Measurements from ENCODE around the gene COMT. TPM values are rescaled to one million over a fixed set of nuclear protein-coding genes. Genes with fewer than 3 reads are reported as not detected.

Gene COMT
- polyA plus RNA-seq, 1 experiment = 79.4 TPM

DNA sequence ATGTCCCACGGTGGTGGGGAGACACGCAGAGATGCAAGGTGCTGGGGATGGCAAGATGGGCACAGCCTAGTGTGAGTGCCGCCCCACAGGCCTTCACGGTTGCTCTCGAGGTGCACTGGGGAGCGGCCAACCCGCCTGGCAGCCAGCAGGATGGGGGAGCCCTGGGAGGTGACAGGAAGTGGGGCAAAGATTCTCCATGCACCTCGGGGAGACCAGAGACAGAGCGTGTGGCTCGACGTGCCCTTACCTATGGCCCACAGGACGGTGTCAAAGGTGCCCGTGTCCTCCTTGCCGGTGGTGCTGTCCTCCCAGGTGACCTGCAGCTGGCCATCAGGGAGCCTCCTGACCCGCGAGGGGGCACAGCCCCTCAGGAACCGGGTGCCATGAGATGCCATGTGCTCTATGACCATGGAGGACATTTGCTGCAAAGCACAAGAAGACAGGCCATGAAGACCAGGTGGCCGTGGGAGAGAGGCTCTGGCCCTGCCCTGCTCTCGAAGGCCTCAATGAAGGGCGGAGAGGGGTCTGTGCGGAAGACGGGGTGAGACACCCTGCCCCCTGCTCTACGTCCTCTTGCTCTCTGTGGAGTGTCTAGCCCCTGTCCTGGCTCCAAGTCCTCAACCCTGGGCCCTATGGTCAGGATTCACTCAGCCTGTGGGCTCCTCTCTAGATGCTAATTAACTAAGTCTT, 46.3 kb upstream of the COMT start:
- CTCF ChIA-PET = no interaction called here
- POLR2A ChIA-PET = no interaction called here
- TF ChIP-seq, protein P1, sequence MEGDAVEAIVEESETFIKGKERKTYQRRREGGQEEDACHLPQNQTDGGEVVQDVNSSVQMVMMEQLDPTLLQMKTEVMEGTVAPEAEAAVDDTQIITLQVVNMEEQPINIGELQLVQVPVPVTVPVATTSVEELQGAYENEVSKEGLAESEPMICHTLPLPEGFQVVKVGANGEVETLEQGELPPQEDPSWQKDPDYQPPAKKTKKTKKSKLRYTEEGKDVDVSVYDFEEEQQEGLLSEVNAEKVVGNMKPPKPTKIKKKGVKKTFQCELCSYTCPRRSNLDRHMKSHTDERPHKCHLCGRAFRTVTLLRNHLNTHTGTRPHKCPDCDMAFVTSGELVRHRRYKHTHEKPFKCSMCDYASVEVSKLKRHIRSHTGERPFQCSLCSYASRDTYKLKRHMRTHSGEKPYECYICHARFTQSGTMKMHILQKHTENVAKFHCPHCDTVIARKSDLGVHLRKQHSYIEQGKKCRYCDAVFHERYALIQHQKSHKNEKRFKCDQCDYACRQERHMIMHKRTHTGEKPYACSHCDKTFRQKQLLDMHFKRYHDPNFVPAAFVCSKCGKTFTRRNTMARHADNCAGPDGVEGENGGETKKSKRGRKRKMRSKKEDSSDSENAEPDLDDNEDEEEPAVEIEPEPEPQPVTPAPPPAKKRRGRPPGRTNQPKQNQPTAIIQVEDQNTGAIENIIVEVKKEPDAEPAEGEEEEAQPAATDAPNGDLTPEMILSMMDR (IDR thresholded peaks at IDR 0.05; ENCODE audit: low read depth, low read length) = no peak
- H3K27ac ChIP-seq (ENCODE audit: low read depth, low read length) = no peak overlapping the region
- H3K4me3 ChIP-seq (ENCODE audit: low read depth, low read length) = no peak overlapping the region
- H3K27me3 ChIP-seq (ENCODE audit: control insufficient read depth, insufficient read depth, low read length) = no peaks in the 10 kb centered on the region
- H3K9me3 ChIP-seq (ENCODE audit: control insufficient read depth, insufficient read depth, low read length) = no peaks in the 10 kb centered on the region
- no peak for DNase-seq (ENCODE audit: low read depth, low spot score)

DNA sequence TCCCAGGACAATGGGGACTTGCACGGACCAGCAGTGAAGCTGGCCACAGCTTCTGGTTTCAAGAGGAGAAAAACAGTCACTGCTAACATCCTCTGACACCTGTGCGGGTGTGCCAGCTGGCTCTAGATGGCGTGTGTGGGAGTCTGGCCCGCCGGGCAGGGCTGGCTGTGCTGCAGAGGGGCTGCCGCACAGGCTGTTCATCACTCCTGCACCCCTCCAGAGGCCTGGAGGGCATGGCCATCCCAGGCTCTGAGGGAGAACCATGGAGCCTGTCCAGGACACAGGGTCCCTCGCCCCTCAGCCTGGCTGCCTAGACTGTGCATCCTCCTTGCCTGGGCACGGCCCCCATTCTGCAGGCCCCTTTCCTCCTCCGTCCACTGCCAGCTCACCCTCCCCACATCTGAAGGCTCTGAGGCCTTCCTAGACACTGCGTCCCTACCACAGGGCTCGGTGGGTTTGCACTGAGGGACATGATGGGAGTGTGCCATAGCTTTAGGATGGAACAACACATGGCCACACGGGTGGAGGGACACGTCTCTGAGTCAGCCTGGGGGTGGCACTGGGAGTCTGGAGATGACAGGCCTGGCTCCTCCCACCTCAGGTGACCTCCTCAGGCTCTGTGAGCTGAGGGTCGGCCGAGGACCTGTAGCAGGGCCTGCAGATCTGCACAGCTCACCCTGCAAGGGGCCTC, 44.8 kb upstream of the COMT start:
- H3K4me3 ChIP-seq (ENCODE audit: low read depth, low read length) = no peak overlapping the region
- H3K27me3 ChIP-seq (ENCODE audit: control insufficient read depth, insufficient read depth, low read length) = no peaks in the 10 kb centered on the region
- CTCF ChIA-PET = interaction anchor here (1.9 kb wide), 1 partner anchor 166 kb away, joined by 8 read pairs; no protein-coding TSS in a partner anchor
- DNase-seq (ENCODE audit: low read depth, low spot score) = no peak
- POLR2A ChIA-PET = no interaction called here
- TF ChIP-seq, protein P1 (IDR thresholded peaks at IDR 0.05; ENCODE audit: low read depth, low read length) = no peak
- no peak overlapping the region for H3K27ac ChIP-seq (ENCODE audit: low read depth, low read length)
- H3K9me3 ChIP-seq (ENCODE audit: control insufficient read depth, insufficient read depth, low read length) = no peaks in the 10 kb centered on the region; the same call in 1 of the 2 replicates

DNA sequence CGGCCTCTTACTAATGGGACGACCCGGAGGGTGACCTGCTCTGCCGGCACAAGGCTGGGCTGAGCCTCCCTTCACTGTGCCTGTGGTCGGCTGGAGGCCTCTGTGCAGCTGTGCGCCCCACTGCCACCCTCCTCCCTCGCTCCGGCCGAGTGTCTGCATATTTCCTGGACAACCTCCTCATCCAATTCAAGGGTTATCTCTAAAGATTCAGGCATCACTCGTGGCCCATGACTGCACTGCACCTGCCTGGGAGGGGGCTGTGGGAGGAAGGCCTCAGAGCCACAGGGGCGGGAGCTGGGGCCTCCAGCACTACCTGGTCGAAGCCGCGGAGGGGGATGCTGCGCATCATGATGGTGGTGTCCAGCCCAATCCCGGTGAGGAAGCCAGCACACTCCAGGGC, 43.8 kb upstream of the COMT start:
- DNase-seq (ENCODE audit: low read depth, low spot score) = no peak
- POLR2A ChIA-PET = no interaction called here

DNA sequence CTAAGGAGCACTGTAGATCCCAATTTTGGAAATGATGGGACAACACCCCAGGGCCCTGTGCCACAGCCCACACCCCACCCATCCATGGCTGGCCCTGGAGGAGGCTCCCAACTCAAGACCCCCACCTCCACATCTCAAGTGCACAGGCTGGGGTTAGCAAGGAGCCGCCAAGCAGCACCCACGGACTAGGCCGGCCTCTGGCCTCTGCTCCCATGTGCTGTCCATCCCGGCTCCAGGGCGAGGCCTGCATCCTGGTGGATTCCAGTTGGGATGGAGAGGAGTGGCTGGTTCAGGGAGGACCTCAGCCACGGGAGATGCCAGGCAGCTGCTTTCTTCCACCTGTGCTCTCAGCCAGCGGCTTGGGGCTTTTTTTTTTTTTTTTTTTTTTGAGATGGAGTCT, 43.4 kb upstream of the COMT start:
- ChIA-PET CTCF (interaction anchor here (0.7 to 1.9 kb wide), 2 partner anchors 162 to 168 kb away, joined by 4 to 8 read pairs; no protein-coding TSS in a partner anchor), POLR2A (no interaction called here)
- no peak for DNase-seq (ENCODE audit: low read depth, low spot score)
- TF ChIP-seq, protein P1 (IDR thresholded peaks at IDR 0.05; ENCODE audit: low read depth, low read length) = no peak
- H3K4me3 ChIP-seq (ENCODE audit: low read depth, low read length) = no peak overlapping the region
- no peaks in the 10 kb centered on the region for H3K27me3 ChIP-seq (ENCODE audit: control insufficient read depth, insufficient read depth, low read length)
- H3K9me3 ChIP-seq (ENCODE audit: control insufficient read depth, insufficient read depth, low read length) = no peaks in the 10 kb centered on the region; the same call in 1 of the 2 replicates
- no peak overlapping the region for H3K27ac ChIP-seq (ENCODE audit: low read depth, low read length)

More for the DNA sequence above, 43.8 kb upstream of the COMT start:
- Histone ChIP-seq H3K27ac (ENCODE audit: low read depth, low read length) (no peak overlapping the region), H3K27me3 (ENCODE audit: control insufficient read depth, insufficient read depth, low read length) (no peaks in the 10 kb centered on the region), H3K9me3 (ENCODE audit: control insufficient read depth, insufficient read depth, low read length) (no peaks in the 10 kb centered on the region; the same call in 1 of the 2 replicates), H3K4me3 (ENCODE audit: low read depth, low read length) (no peak overlapping the region)
- CTCF ChIA-PET = interaction anchor here (0.7 to 1.9 kb wide), 2 partner anchors 161 to 167 kb away, joined by 4 to 8 read pairs; no protein-coding TSS in a partner anchor
- TF ChIP-seq, protein P1 (IDR thresholded peaks at IDR 0.05; ENCODE audit: low read depth, low read length) = no peak
